NCI-H2029 (cell line): ENCODE measurements around the gene KRTAP4-12.
"Not testable (repeated sequence)": the region's sequence is repeated elsewhere in the genome, so short reads cannot be mapped to it uniquely, and the experiment has no call there.

Experiments used
- DNase-seq: peaks from one replicate; lab custom pipeline; 2025; lab: John Stamatoyannopoulos, UW

Gene KRTAP4-12

DNA sequence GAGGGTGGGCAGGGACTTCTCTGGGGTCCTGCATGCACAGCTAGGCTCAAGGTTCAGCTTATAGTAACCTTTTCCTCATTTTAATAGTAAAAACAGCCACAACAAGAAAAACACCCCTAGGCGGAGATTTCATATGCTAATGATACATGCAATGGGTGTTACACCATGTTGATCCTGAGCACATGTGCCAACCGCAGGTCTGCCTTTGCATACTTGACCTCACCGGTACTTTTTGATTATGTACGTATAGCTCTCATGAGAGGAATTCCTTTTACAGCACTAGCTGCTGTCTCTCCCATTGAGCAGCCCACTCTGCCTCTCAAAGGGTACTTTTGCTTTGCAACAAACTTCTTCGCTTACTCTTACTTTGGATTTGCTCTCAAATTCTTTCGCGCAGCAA is 27.9 kb downstream of the KRTAP4-12 start:
- no peak for DNase-seq

DNA sequence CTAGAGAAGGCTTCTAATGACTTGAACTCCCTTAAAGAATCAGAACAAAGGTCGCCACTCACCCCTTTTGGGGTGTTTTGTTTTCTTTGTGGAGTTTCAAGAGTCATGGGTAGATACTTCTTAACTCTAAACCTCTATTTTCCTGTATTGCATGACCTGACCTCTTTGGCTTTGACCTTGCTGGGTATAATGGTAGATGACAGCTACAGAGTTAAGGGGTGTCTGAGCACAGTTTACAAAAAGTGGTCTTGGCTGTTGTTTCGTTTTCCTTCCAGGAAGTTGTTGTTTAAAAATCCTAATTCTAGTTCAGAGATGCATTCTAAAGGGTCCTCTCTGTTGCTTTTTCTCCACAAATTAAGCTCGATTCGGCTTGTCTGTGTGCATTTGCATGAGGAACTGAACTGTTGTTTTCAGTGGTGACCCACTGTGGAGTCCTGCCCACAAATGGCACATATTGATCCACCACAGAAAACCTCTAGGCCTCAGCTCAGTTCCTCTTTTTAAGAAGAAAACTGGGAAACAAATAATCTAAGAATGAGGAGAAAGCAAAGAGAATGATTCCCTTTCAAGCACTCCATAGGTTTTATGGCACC is 35.1 kb downstream of the KRTAP4-12 start:
- not testable (repeated sequence) for DNase-seq

DNA sequence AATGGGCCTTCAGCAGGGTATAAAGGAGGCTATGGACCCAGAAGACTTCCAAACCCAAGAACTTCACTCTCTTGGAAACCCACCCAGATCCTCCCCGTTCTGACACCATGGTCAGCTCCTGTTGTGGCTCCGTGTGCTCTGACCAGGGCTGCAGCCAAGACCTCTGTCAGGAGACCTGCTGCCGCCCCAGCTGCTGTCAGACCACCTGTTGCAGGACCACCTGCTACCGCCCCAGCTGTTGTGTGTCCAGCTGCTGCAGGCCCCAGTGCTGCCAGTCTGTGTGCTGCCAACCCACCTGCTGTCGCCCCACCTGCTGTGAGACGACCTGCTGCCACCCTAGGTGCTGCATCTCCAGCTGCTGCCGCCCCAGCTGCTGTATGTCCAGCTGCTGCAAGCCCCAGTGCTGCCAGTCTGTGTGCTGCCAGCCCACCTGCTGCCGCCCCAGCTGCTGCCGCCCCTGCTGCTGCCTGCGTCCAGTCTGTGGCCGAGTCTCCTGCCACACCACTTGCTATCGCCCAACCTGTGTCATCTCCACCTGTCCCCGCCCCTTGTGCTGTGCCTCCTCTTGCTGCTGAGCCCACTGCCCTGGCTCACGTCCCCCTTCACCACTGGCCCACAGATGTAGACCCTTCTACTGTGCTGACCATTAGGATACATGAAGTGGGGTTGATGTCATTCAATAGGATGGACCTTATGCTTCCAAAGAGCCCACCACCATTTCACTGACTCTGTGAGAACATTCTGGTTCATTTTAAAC is 39.7 kb downstream of the KRTAP4-12 start, which contains the start of gene KRTAP4-7:
TSS of gene KRTAP4-7 (plus strand) at position 51 of the 757 bp plus-strand sequence. CDS start at position 108, 57 bp downstream.
- not testable (repeated sequence) for DNase-seq

- DNase-seq: not testable (repeated sequence)
These were observed 40.6 kb downstream of the KRTAP4-12 start for GRCh38 chr17:41083427-41083826.

DNA sequence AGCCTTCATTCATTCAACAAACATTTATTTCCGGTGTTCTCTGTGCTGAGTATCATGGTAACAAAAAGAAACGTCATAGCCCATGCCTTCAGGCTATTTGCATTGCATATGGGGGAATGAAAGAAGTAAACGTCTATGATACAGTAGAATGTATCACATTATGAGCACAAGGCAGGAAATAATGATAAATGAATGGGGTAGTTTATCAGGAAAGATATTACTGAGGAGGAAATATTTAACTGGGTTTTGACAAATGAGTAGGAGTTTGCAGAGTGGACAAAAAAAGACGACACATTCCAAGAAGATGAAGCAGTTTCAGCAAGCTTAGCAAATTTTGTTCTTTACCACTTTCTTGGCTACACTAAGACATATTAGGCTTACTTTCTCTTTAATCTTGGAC is 41.4 kb downstream of the KRTAP4-12 start:
- no peak for DNase-seq

DNA sequence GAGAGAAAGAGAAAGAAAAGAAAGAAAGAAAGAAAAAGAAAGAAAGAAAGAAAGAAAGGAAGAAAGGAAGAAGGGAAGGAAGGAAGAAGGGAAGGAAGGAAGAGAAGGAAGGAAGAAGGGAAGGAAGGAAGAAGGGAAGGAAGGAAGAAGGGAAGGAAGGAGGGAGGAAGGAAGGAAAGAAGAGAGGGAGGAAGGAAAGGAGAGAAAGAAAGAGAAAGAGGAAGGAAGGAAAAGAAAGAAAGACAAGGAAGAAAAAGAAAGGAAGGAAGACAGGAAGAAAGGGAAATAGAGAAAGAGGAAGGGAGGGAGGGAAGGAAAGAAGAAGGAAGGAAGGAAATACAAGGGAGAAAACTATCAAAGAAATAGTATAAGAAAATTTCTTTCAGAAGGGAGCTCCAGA is 47.2 kb downstream of the KRTAP4-12 start:
- DNase-seq: no peak

- no peak for DNase-seq
These were observed 50.3 kb downstream of the KRTAP4-12 start for GRCh38 chr17:41073676-41074075.
